ENCODE data around the gene HS3ST6. TPM values are rescaled to one million over a fixed set of nuclear protein-coding genes. Genes with fewer than 3 reads are reported as not detected.

The HS3ST6 gene
- total and polyA plus RNA-seq, 2 donors (not counting 3 experiments of a cell fraction or from before 2014, with no cell fraction given) = not detected

DNA sequence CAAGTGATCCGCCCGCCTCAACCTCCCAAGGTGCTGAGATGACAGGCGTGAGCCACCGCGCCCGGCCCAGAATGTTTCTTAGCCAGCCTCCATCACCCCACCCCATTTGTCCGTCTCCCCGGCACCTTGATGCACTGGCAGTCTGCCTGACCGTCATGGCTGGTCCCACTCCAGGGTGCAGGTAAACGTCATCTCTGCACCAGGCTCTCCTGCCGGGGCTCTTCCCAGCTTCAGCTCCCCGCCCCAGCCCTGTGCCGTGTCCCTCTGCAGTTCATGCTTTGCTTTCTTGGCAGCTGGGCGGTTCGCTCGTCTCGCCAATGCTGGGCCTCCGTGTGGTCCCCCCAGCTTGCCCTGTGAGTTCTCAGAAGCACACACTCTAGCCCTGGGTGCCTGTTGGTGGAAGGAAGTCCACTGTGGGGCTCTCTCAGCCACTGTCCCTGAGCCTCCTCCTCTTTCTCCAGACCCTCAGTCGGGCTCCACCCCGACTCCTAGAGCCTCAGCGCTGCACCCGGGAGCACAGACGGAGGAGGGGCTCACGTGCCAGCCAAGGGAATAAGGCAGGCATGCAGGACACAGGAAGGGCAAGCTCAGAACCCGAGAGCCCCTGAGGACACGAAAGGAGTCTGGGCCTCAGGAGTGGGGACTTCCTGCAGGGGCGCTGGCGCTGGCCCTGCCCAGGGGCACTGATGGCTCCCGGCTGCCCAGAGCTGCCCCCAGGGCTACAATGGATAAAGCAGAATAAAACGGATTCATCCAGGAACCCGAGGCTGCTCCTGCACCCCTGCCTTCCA is 12.0 kb downstream of the HS3ST6 start:
- intact Hi-C loops (cut with micrococcal nuclease) = no loop called here
- no peak overlapping the region for H3K4me2 ChIP-seq (ENCODE audit: insufficient read depth, low read length)
- no peaks in the 10 kb centered on the region for H3K79me2 ChIP-seq (ENCODE audit: control insufficient read depth, insufficient read depth, low read length)
- H4K20me1 ChIP-seq (replicated peaks; ENCODE audit: control insufficient read depth, extremely low read depth, insufficient read depth, low read length) = no peaks in the 10 kb centered on the region
- no peak overlapping the region for H3K9ac ChIP-seq (replicated peaks; ENCODE audit: extremely low read depth, insufficient read depth, low read length)
- dilution Hi-C loops (cut with MboI; ENCODE audit: extremely low pct_ligation_motif_present, low sequenced_read_pairs) = no loop called here
- H3K4me1 ChIP-seq (ENCODE audit: control insufficient read depth, extremely low read depth, insufficient read depth, low read length) = no peaks in the 10 kb centered on the region
- TF ChIP-seq, protein P1, sequence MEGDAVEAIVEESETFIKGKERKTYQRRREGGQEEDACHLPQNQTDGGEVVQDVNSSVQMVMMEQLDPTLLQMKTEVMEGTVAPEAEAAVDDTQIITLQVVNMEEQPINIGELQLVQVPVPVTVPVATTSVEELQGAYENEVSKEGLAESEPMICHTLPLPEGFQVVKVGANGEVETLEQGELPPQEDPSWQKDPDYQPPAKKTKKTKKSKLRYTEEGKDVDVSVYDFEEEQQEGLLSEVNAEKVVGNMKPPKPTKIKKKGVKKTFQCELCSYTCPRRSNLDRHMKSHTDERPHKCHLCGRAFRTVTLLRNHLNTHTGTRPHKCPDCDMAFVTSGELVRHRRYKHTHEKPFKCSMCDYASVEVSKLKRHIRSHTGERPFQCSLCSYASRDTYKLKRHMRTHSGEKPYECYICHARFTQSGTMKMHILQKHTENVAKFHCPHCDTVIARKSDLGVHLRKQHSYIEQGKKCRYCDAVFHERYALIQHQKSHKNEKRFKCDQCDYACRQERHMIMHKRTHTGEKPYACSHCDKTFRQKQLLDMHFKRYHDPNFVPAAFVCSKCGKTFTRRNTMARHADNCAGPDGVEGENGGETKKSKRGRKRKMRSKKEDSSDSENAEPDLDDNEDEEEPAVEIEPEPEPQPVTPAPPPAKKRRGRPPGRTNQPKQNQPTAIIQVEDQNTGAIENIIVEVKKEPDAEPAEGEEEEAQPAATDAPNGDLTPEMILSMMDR (IDR thresholded peaks at IDR 0.05; ENCODE audit: extremely low read depth in 1 of 2, insufficient read depth in 1 of 2, low read depth in 1 of 2, low read length in 2 of 2) = no peak
- TF ChIP-seq, protein P2, sequence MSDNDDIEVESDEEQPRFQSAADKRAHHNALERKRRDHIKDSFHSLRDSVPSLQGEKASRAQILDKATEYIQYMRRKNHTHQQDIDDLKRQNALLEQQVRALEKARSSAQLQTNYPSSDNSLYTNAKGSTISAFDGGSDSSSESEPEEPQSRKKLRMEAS (IDR thresholded peaks at IDR 0.05; ENCODE audit: insufficient read depth, insufficient read length) = no peak
- TF ChIP-seq FOS (IDR thresholded peaks at IDR 0.05; ENCODE audit: borderline replicate concordance, insufficient read depth, low read length) (no peak), MYC (IDR thresholded peaks at IDR 0.05; ENCODE audit: low read depth, low read length) (no peak), GATA2 (IDR thresholded peaks at IDR 0.05; ENCODE audit: insufficient read depth, insufficient read length, low read depth, low read length) (no peak), EZH2 (IDR thresholded peaks at IDR 0.05; ENCODE audit: borderline replicate concordance, low read depth, low read length, severe bottlenecking) (no peak), POLR2AphosphoS5 (IDR thresholded peaks at IDR 0.05; ENCODE audit: insufficient read depth, low read depth, low read length) (no peak), JUN (IDR thresholded peaks at IDR 0.05; ENCODE audit: borderline replicate concordance, insufficient read depth, insufficient read length, low read depth) (no peak), POLR2A (IDR thresholded peaks at IDR 0.05; ENCODE audit: low read depth, low read length) (no peak)
- CTCF ChIA-PET = no interaction called here
- H3K9me1 ChIP-seq (replicated peaks; ENCODE audit: control insufficient read depth, extremely low read depth, insufficient read depth, low read length) = no peaks in the 10 kb centered on the region
- H3K27ac ChIP-seq (ENCODE audit: insufficient read depth, low read depth, low read length) = no peak overlapping the region
- no peak overlapping the region for H2AFZ ChIP-seq (ENCODE audit: low read depth, low read length)
- H3K4me3 ChIP-seq (replicated peaks in 1 of 3; ENCODE audit: insufficient read depth in 1 of 3, low read depth in 1 of 3, low read length in 3 of 3) = no peak overlapping the region
- BruUV-seq (replicated peaks) = no TSS peak
- POLR2A ChIA-PET = no interaction called here
- H3K27me3 ChIP-seq (ENCODE audit: control insufficient read depth in 2 of 2, insufficient read depth in 2 of 2, low read length in 2 of 2) = peaks cover 5 to 6% of the 10 kb centered on the region in 2 experiments
- no peaks in the 10 kb centered on the region for H3K36me3 ChIP-seq (ENCODE audit: control insufficient read depth in 2 of 2, extremely low read depth in 1 of 2, insufficient read depth in 2 of 2, low read length in 2 of 2)
- FAIRE-seq (no peak), DNase-seq (ENCODE audit: low read depth, low spot score) (no peak)
- no peaks in the 10 kb centered on the region for H3K9me3 ChIP-seq (replicated peaks; ENCODE audit: control insufficient read depth, insufficient read depth, low read length)
